Measurements from ENCODE around the gene CBFA2T3. TPM values are rescaled to one million over a fixed set of nuclear protein-coding genes. Genes with fewer than 3 reads are reported as not detected.

Gene CBFA2T3
- total RNA-seq, 2 donors from 2014 or later = 10.1 to 10.5 TPM

DNA sequence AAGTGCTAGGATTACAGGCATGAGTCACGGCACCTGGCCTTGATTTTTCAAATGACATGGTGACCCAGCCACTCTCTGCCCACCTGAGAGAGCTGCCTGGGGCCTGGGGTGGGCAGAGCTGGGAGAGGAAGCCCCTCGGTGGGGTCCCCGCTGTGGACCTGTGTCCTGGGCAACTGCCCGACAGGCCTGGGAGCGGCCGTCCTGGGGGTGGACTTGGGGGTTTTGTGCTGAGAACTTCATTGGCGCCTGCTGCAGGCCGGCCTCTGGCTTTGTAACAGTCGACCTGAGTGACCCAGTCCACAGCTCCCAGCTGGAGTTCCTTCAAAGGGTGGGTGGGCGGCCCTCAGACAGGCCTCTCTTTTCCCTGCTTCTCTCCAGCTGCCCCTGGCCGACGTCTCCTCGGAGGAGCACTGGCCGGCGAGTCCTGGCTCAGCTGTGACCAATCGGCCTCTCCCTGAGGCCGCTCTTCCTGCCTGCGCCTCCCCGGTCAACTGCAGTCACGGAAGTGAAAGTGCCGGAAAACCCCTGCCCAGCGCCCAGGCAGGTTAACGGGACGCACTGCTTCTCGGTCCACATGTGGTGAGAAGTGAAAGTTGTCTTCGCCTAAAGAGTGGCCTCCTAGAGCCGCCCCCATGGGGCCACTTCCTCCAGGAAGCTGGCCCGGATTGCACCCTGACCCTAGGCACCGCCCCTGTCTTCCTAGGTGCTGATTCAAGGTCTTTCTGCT is 5.5 kb downstream of the CBFA2T3 start:
- DNase-seq = no peak
- Histone ChIP-seq H3K9ac (ENCODE audit: low read depth in 2 of 2, low read length in 2 of 2) (no peak overlapping the region), H3K4me1 (no peaks in the 10 kb centered on the region), H3K36me3 (no peaks in the 10 kb centered on the region), H3K27ac (no peak overlapping the region), H3K27me3 (no peaks in the 10 kb centered on the region), H3K9me3 (no peaks in the 10 kb centered on the region), H3K4me3 (no peak overlapping the region)
- TF ChIP-seq, protein P1, sequence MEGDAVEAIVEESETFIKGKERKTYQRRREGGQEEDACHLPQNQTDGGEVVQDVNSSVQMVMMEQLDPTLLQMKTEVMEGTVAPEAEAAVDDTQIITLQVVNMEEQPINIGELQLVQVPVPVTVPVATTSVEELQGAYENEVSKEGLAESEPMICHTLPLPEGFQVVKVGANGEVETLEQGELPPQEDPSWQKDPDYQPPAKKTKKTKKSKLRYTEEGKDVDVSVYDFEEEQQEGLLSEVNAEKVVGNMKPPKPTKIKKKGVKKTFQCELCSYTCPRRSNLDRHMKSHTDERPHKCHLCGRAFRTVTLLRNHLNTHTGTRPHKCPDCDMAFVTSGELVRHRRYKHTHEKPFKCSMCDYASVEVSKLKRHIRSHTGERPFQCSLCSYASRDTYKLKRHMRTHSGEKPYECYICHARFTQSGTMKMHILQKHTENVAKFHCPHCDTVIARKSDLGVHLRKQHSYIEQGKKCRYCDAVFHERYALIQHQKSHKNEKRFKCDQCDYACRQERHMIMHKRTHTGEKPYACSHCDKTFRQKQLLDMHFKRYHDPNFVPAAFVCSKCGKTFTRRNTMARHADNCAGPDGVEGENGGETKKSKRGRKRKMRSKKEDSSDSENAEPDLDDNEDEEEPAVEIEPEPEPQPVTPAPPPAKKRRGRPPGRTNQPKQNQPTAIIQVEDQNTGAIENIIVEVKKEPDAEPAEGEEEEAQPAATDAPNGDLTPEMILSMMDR (IDR thresholded peaks at IDR 0.05) = no peak
- intact Hi-C loops (cut with DNase I) = no loop called here

DNA sequence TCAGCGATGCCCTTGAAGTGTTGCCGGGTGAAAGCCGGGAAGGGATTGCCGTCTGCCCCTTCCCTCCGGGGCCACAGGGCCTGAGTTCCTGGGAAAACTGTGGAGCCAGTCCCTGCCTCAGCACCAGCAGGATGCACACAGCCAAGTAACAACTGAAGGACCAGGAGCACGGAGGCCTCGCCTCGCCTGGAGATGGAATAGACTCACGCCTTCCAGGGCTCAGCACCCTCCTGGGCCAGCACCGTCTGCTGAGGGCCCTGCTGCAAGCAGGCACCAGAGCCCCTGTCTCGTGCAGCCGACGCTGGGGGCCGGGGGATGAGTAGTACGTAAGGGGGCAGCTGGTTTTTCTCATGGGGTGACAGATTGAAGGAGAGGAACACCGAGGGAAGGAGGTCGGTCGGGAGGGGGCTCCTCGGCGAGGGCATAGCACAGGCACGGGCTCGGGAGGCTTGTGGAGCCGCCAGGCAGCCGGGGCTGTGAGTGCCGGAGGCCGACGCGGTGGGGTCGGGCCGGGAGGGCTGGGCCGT is 6.4 kb downstream of the CBFA2T3 start:
- no peak overlapping the region for H3K9ac ChIP-seq (ENCODE audit: low read depth in 2 of 2, low read length in 2 of 2)
- DNase-seq = no peak
- intact Hi-C loops (cut with DNase I) = no loop called here
- no peaks in the 10 kb centered on the region for H3K36me3 ChIP-seq
- H3K27me3 ChIP-seq = no peaks in the 10 kb centered on the region
- H3K4me3 ChIP-seq = no peak overlapping the region
- H3K9me3 ChIP-seq = no peaks in the 10 kb centered on the region
- TF ChIP-seq, protein P1 (IDR thresholded peaks at IDR 0.05) = no peak
- H3K27ac ChIP-seq = no peak overlapping the region
- no peaks in the 10 kb centered on the region for H3K4me1 ChIP-seq

DNA sequence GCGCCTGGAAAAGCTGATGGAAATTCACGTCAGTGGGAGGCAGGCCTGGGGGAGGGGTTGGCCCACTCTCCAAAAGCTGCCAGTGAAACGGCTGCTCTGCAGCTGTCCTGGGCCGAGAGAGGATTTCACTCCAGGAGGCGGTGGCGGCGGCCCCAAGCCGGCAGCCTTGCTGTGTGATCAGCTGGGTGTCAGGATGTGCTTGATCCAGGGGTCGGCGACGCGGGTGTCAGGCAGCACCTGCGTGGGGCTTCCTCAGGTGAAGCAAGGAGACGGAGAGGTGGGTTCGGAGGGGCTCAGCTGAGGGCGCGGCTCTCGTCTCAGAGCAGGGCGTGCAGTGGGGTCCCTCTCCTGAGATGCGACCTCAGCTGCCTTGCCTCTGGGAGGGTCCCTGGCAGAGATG is 7.0 kb downstream of the CBFA2T3 start:
- TF ChIP-seq, protein P1 (IDR thresholded peaks at IDR 0.05) = no peak
- Histone ChIP-seq H3K4me1 (no peaks in the 10 kb centered on the region), H3K9me3 (no peaks in the 10 kb centered on the region), H3K27me3 (no peaks in the 10 kb centered on the region), H3K4me3 (no peak overlapping the region), H3K9ac (ENCODE audit: low read depth in 2 of 2, low read length in 2 of 2) (no peak overlapping the region), H3K27ac (no peak overlapping the region), H3K36me3 (no peaks in the 10 kb centered on the region)
- intact Hi-C loops (cut with DNase I) = no loop called here
- no peak for DNase-seq

DNA sequence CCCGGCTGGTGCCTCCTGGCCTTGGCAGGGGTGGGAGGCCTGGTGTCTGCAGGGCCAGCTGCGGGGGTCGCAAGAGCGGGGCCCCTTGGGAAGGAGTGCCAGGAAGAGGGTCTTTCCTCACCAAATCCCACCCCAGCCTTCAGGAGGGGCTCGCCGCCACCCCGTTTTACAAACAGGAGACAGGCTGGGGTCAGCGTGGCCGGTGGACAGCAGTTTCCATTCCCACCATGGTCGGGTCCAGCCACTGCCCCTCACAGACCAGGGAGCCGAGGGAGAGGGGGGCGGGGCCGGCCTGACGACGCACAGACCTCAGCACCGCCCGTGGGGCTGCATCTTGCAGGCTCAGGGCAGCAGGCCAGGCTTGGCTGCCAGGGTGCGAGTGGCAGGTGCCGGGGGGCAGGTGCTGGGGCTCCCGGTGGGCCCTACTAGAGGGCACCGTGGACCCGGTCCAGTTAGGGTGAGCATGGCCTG is 7.6 kb downstream of the CBFA2T3 start:
- TF ChIP-seq, protein P1 (IDR thresholded peaks at IDR 0.05) = no peak
- intact Hi-C loops (cut with DNase I) = no loop called here
- no peak overlapping the region for H3K27ac ChIP-seq
- no peak overlapping the region for H3K9ac ChIP-seq (ENCODE audit: low read depth in 2 of 2, low read length in 2 of 2)
- no peaks in the 10 kb centered on the region for H3K9me3 ChIP-seq
- no peaks in the 10 kb centered on the region for H3K4me1 ChIP-seq
- no peaks in the 10 kb centered on the region for H3K36me3 ChIP-seq
- no peak for DNase-seq
- no peak overlapping the region for H3K4me3 ChIP-seq
- no peaks in the 10 kb centered on the region for H3K27me3 ChIP-seq

DNA sequence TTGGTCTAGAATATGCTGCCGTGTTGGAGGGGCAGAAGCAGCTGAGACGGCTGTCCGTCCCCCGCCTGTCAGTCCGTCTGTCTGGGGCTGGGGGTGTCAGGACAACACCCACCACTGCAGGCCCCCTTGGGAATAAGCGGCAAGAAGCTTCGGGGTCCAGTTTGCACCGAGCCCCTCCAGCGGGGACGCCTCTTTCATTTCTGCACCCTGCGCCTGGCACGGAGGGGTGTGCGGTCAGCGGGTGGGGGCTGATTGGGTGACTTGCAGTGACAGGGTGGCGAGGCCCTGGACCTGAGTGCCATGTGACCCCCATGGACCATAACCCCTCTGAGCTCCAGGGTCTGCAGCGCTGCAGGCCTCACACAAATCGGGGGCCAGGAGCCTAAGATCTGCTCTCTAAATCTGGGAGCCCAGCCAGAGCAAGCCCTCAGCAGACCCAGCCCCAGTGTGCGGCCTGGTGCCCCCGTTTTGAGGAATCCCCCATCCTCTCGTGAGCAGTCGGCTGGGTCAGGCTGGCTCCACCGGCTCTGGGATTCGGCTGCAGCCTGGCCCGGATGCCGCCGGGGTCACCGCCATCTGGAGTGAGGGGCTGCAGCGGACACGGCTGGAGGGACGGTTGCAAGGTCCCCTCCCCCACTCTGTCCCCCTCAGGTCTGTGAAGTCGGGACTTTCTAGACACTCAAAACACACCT is 8.3 kb downstream of the CBFA2T3 start:
- intact Hi-C loops (cut with DNase I) = no loop called here
- Histone ChIP-seq H3K4me3 (no peak overlapping the region), H3K9ac (ENCODE audit: low read depth in 2 of 2, low read length in 2 of 2) (no peak overlapping the region), H3K9me3 (no peaks in the 10 kb centered on the region), H3K27ac (no peak overlapping the region), H3K27me3 (no peaks in the 10 kb centered on the region), H3K36me3 (no peaks in the 10 kb centered on the region), H3K4me1 (no peaks in the 10 kb centered on the region)
- TF ChIP-seq, protein P1 (IDR thresholded peaks at IDR 0.05) = no peak
- no peak for DNase-seq

Measured in colonic mucosa (tissue), 4 donors.